Measurements from ENCODE around the gene OR5D18. TPM values are rescaled to one million over a fixed set of nuclear protein-coding genes. Genes with fewer than 3 reads are reported as not detected.

The OR5D18 gene
- total and polyA plus RNA-seq, 12 donors: not detected

DNA sequence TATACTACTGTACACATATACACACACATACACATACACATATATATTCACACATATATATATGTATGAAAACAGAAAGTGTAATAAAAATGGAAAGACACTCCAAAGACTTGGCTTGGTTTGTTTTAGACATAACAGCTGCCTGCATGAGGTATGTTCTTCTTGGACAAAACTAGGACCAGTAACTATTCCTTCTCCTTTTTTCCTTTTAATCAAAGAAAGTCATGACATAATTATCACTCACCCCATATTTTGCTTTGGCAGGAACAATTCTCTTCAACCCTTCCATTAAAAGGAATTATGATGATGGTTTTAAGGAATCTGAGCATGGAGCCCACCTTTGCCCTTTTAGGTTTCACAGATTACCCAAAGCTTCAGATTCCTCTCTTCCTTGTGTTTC, 24.2 kb upstream of the OR5D18 start, which contains the start of gene OR5D14:
TSS of gene OR5D14 (plus strand) at position 301 of the 400 bp plus-strand sequence. CDS start at position 301, 0 bp downstream.
- intact Hi-C loops (cut with DNase I): no loop called here
- H3K27me3 ChIP-seq: no peaks in the 10 kb centered on the region
- H3K4me3 ChIP-seq: no peak within 1 kb of the TSS
- TF ChIP-seq, protein P1, sequence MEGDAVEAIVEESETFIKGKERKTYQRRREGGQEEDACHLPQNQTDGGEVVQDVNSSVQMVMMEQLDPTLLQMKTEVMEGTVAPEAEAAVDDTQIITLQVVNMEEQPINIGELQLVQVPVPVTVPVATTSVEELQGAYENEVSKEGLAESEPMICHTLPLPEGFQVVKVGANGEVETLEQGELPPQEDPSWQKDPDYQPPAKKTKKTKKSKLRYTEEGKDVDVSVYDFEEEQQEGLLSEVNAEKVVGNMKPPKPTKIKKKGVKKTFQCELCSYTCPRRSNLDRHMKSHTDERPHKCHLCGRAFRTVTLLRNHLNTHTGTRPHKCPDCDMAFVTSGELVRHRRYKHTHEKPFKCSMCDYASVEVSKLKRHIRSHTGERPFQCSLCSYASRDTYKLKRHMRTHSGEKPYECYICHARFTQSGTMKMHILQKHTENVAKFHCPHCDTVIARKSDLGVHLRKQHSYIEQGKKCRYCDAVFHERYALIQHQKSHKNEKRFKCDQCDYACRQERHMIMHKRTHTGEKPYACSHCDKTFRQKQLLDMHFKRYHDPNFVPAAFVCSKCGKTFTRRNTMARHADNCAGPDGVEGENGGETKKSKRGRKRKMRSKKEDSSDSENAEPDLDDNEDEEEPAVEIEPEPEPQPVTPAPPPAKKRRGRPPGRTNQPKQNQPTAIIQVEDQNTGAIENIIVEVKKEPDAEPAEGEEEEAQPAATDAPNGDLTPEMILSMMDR (IDR thresholded peaks at IDR 0.05): no peak
- TF ChIP-seq POLR2A (IDR thresholded peaks at IDR 0.05): no peak
- H3K4me1 ChIP-seq (replicated peaks in 1 of 2): no peaks in the 10 kb centered on the region
- DNase-seq: no peak
- no peaks in the 10 kb centered on the region for H3K36me3 ChIP-seq (replicated peaks in 1 of 2)
- no peaks in the 10 kb centered on the region for H3K9me3 ChIP-seq (replicated peaks in 1 of 3)
- no peak within 1 kb of the TSS for H3K27ac ChIP-seq

- H3K27me3 ChIP-seq: no peaks in the 10 kb centered on the region
- H3K4me1 ChIP-seq (replicated peaks in 1 of 2): no peaks in the 10 kb centered on the region
- no peaks in the 10 kb centered on the region for H3K36me3 ChIP-seq (replicated peaks in 1 of 2)
- no peak overlapping the region for H3K4me3 ChIP-seq
- TF ChIP-seq, protein P1 (IDR thresholded peaks at IDR 0.05): no peak
- TF ChIP-seq POLR2A (IDR thresholded peaks at IDR 0.05): no peak
- no peak for DNase-seq
- intact Hi-C loops (cut with DNase I): no loop called here
- H3K9me3 ChIP-seq (replicated peaks in 1 of 3): peaks cover 0 to 6% (median 0%) of the 10 kb centered on the region in 3 donors
- H3K27ac ChIP-seq: no peak overlapping the region
- WGBS, 4 donors: 63 to 94% (median 91%) methylated on average over 1 of the region's 1 CpG
Observed at GRCh38 chr11:55806248-55806647, 13.2 kb upstream of the OR5D18 start.

- Histone ChIP-seq H3K27ac (no peak within 1 kb of the TSS), H3K4me3 (no peak within 1 kb of the TSS), H3K27me3 (no peaks in the 10 kb centered on the region), H3K9me3 (replicated peaks in 1 of 3) (peaks cover 0 to 6% (median 0%) of the 10 kb centered on the region in 3 donors), H3K4me1 (replicated peaks in 1 of 2) (no peaks in the 10 kb centered on the region), H3K36me3 (replicated peaks in 1 of 2) (no peaks in the 10 kb centered on the region)
- TF ChIP-seq, protein P1 (IDR thresholded peaks at IDR 0.05): no peak
- no peak for TF ChIP-seq POLR2A (IDR thresholded peaks at IDR 0.05)
- intact Hi-C loops (cut with DNase I): no loop called here
- WGBS, 4 donors: 42 to 81% (median 78%) methylated on average over 1 of the region's 1 CpG
- DNase-seq: no peak
Observed at GRCh38 chr11:55811067-55811466, 8.4 kb upstream of the OR5D18 start, which contains the start of gene OR5L1. TSS of gene OR5L1 (plus strand) at chr11:55811367. CDS start at chr11:55811467, 100 bp downstream.

DNA sequence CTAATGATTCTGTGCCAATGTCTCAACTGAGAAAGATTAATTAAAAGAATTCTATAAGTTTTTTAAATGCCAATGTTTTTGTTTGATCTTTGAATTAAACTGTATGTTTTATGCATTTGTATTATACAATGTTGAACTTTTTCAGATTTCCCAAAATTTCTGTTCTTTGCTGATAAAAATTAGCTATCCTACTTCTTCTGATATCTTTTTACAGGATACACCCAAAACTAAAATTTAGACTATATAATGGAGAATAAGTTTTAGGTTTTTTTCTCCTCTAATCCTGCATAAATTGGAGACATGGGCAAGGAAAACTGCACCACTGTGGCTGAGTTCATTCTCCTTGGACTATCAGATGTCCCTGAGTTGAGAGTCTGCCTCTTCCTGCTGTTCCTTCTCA, 7.5 kb downstream of the OR5D18 start, which contains the start of gene OR5L2:
TSS of gene OR5L2 (plus strand) at position 301 of the 400 bp plus-strand sequence. CDS start at position 301, 0 bp downstream.
- H3K9me3 ChIP-seq (replicated peaks in 1 of 3): no peaks in the 10 kb centered on the region
- TF ChIP-seq POLR2A (IDR thresholded peaks at IDR 0.05): no peak
- TF ChIP-seq, protein P1 (IDR thresholded peaks at IDR 0.05): no peak
- intact Hi-C loops (cut with DNase I): no loop called here
- no peak within 1 kb of the TSS for H3K4me3 ChIP-seq
- no peaks in the 10 kb centered on the region for H3K4me1 ChIP-seq (replicated peaks in 1 of 2)
- no peaks in the 10 kb centered on the region for H3K27me3 ChIP-seq
- no peak within 1 kb of the TSS for H3K27ac ChIP-seq
- no peak for DNase-seq
- no peaks in the 10 kb centered on the region for H3K36me3 ChIP-seq (replicated peaks in 1 of 2)
